GM18502 (cell line): Measurements from ENCODE around the gene CAMK2B.

Source experiments
- ATAC-seq: cut with Tn5 transposase; IDR thresholded peaks from one replicate; pipeline ENCODE4 v1.9.1; 2021; ENCODE audit warnings: mild to moderate bottlenecking; ENCODE audit not compliant: unreplicated experiment, poor library complexity

CAMK2B gene

DNA sequence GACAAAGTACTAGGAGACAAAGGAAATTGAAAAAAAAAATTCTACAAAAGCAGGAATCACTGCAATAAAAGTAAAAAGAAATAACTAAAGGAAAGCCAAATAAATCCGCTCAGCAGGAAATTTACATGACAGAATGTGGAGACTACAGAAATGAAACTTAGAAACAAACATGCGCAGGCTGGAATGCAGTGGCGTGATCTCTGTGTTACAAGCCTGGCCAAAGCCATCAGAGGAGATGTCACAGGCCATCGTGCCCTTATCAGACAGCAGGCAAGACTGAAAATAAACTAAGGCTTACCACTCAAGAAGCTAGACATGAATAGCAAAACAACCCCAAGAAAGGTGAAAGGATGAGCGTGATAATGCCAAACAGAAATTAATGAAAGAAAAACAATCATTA is 6.3 kb upstream of the CAMK2B start:
- no peak for ATAC-seq

- ATAC-seq: no peak
Measured at GRCh38 chr7:44330331-44330730, 4.9 kb upstream of the CAMK2B start.

GRCh38 chr7:44329888-44330287 is 4.5 kb upstream of the CAMK2B start:
- ATAC-seq: no peak

DNA sequence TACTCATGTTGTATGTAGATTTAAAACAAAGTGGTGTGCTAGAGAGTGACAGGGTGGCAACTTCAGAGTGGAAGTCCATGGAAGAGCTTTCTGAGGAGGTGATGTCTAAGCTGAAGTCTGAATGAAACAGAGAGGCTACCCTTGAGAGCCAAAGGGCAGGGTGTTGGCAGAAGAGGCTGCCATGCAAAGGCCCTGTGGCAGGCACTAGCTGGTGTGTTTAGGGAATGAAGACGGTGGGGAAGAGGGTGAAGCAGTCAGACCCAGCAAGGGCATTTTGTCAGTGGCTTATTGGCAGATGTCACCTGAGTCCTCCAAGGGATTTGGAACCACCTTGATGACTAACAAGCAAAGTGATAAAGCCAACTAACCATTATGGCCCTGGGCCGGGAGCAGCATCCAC is 3.7 kb upstream of the CAMK2B start:
- no peak for ATAC-seq

GRCh38 chr7:44327981-44328380 is 2.6 kb upstream of the CAMK2B start:
- no peak for ATAC-seq

- no peak for ATAC-seq
Measured at GRCh38 chr7:44326261-44327125, 1.1 kb upstream of the CAMK2B start.

- ATAC-seq: no peak
Measured at GRCh38 chr7:44325811-44326241, 432 bp upstream of the CAMK2B start.

GRCh38 chr7:44324481-44325200 is 753 bp downstream of the CAMK2B start:
- no peak for ATAC-seq

- no peak for ATAC-seq
Measured at GRCh38 chr7:44324204-44324480, 1.3 kb downstream of the CAMK2B start.

GRCh38 chr7:44323381-44324203 is 1.8 kb downstream of the CAMK2B start:
- ATAC-seq: no peak

DNA sequence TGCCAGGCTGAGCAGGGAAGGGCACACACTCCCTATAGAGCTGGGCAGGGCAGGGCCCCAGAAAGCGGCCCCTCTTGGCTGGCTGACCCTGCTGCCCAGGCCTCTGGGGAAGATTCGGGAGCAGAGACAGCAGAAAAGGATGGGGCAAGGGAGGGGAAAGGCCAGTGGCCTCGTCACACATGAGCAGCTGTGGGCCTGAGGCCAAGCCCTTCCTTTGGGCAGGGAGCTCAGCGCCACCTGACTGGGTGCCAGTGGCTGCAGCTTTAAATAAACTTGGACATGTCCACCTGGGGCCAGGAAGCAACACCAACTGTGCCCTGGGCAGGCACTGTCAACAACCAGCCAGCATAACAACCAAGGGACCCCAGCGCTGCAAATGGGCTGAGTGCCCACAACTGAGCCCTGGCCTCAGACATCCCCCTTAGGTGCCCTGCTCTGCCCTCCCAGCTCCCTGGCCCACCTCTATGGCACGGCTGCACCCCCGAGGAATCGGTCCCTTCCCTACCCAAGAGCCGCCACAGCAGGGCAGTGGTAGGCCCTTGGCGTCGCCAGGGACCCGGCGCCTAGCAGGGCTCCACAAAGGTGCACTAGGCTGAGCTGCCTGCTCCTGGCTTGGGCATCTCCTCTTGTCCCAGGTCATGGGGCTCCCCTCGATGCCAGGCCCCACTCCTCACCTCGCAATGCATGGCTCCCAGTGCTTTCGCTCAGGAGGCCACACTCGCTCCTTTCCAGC is 2.6 kb downstream of the CAMK2B start:
- ATAC-seq: no peak

GRCh38 chr7:44321796-44322195 is 3.6 kb downstream of the CAMK2B start:
- no peak for ATAC-seq

DNA sequence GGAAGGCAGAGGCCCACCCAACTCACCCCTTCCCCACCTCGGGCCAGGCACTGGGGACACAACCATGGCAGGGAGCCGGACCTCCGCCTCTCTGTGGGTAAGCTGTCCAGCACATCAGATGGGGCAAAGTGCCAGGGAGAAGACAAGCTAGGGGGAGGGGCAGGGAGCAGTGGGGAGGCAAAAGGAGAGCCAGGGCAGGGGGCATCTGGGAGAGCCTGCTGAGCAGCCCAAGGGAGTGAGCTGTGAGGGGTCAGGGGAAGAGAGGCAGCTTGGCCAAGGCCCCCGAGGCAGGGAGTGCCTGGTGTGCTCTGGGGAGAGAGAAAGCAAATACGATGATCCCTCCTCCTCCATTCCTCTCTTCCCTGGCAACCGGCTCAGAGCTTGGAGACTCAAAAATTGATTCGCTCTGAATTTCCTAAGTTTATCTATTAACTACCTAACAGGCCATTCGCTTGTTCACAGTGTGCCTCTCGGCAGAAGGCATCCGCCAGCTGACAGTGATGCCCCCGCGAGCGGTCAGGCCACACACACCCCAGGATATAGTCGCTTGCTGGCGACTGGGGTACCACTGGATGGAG is 4.5 kb downstream of the CAMK2B start:
- ATAC-seq: no peak

DNA sequence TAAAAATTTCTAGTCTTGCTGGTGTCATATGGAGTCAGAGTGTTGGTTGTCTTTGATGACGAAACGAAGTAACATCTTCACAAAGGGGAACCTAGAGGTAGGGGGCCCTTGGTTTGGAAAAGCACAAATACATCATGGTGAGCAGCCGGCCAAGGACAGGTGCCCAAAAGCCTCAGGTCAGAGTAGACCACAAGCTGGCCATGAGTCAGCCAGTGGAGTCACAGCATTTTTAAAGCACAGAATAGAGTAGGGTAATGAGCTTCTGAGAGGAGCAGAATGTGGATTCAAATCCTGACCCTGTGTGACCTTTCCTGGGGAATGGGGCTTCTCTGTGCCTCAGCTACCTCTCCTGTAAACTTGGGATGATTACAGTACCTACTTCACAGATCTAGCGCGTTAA is 5.3 kb downstream of the CAMK2B start:
- ATAC-seq: no peak

- no peak for ATAC-seq
Measured at GRCh38 chr7:44318332-44318731, 7.1 kb downstream of the CAMK2B start.

- ATAC-seq: no peak
Measured at GRCh38 chr7:44315301-44315903, 10.0 kb downstream of the CAMK2B start.

DNA sequence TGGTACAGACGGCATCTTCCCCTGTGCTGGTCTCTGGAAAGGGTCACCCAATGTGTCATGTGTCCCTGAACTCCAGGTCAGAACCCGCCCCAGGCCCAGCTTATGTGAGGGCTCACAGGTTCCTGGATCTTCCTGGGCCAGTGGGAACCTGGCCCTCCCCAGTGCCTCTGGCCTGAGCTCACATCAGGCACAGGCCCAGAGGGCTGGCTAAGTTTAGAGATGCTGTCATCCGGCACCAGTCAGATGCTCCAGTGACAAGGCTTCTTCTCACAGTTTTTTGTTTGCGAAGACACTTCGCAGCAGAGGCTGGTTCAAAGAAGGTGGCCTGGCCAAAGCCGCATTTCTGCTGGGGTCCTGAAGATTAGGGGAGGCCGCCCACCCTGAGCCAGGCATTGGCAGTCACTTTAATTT is 11.8 kb downstream of the CAMK2B start:
- ATAC-seq: no peak

- no peak for ATAC-seq
Measured at GRCh38 chr7:44313016-44313415, 12.4 kb downstream of the CAMK2B start.
